Prostate gland (tissue), 2 donors: ENCODE measurements around the gene EHBP1L1. TPM values are rescaled to one million over a fixed set of nuclear protein-coding genes. Genes with fewer than 3 reads are reported as not detected.
A peak's percentile ranks its signal among the peaks of the same experiment; 100 is the strongest.

ENCODE experiments used
- DNase-seq: peaks from one replicate; pipeline ENCODE4 v3.0.0-alpha.2; 2019; ENCODE audit warnings: low spot score
- H3K27ac ChIP-seq, 2 donors: fragments of 200-600 bp; sonication (generic); 2 replicates each; pipeline ENCODE4 v1.5.1; 2017 to 2019
- H3K27me3 ChIP-seq: fragments of 200-600 bp; sonication (generic); replicated peaks from 2 replicates; pipeline ENCODE4 v1.5.1; 2019; ENCODE audit not compliant: insufficient read depth
- H3K36me3 ChIP-seq, 2 donors: fragments of 200-600 bp; sonication (generic); 1 replicate in 1 of 2; 2 replicates in 1 of 2; pipeline versions ENCODE4 v1.5.1 to v1.8.1; 2017 to 2019
- H3K4me1 ChIP-seq: fragments of 200-600 bp; sonication (generic); replicated peaks from 2 replicates; pipeline ENCODE4 v1.5.1; 2019
- H3K4me3 ChIP-seq, 2 donors: fragments of 200-600 bp; sonication (generic); 2 replicates each; pipeline ENCODE4 v1.5.1; 2017 to 2019
- H3K9me3 ChIP-seq: fragments of 200-600 bp; sonication (generic); 2 replicates; pipeline ENCODE4 v1.5.1; 2017
- CTCF ChIP-seq, 4 experiments: fragments of 200-600 bp in 2 of 4; fragments of 450-650 bp in 2 of 4; sonication (generic) in 2 of 4; IDR thresholded peaks; 1 replicate in 3 of 4; 2 replicates in 1 of 4; pipeline ENCODE4 v1.5.1; 2016 to 2019; ENCODE audit warnings: antibody characterized with exemption in 4 of 4, mild to moderate bottlenecking in 2 of 4, moderate library complexity in 2 of 4
- POLR2A ChIP-seq: fragments of 450-650 bp; IDR thresholded peaks from one replicate; pipeline ENCODE4 v1.6.1; 2016; ENCODE audit warnings: antibody characterized with exemption, mild to moderate bottlenecking
- POLR2AphosphoS5 ChIP-seq: sonication (generic); formaldehyde crosslinking; IDR thresholded peaks from one replicate; pipeline ENCODE4 v1.6.1; 2017; ENCODE audit warnings: antibody characterized with exemption
- WGBS: methylation state at CpG from one replicate; pipeline ENCODE4 v1.1.5; 2018; 5-methylcytosine and 5-hydroxymethylcytosine counted together
- intact Hi-C: fragments of 100-400 bp; cut with DNase I; formaldehyde crosslinking; loops from one replicate; pipeline ENCODE4 v1.14.2; 2022
- total RNA-seq, 2 donors: library from RNA; depleted of rRNA; stranded (reverse); fragments of >200 nt; gene quantifications; one replicate each; pipeline ENCODE4 v1.1.0, GENCODE V29; 2016

The EHBP1L1 gene
- total RNA-seq, 2 donors from 2014 or later: 68.2 to 98.7 TPM

- intact Hi-C loops: loop anchor here (2.0 kb wide), 1 partner anchor 35 kb away; the partner anchor contains the start of gene EHBP1L1
- 77% methylated on average over 12 of the region's 12 CpGs for WGBS
- no peaks in the 10 kb centered on the region for H3K9me3 ChIP-seq
- H3K4me1 ChIP-seq: peaks cover 35% of the 10 kb centered on the region
- peak overlapping the region in 1 of 2 donors; percentile 93 for H3K27ac ChIP-seq
- no peaks in the 10 kb centered on the region for H3K36me3 ChIP-seq
- no peak for TF ChIP-seq CTCF (IDR thresholded peaks at IDR 0.05)
- H3K4me3 ChIP-seq: peak overlapping the region in 1 of 2 donors; percentile 70
- no peaks in the 10 kb centered on the region for H3K27me3 ChIP-seq
- DNase-seq: no peak
Observed at GRCh38 chr11:65611758-65612603, 36.1 kb downstream of the EHBP1L1 start.

- H3K4me3 ChIP-seq: peak overlapping the region; percentile 70 to 75
- no peak for DNase-seq
- TF ChIP-seq CTCF (IDR thresholded peaks at IDR 0.05) (no peak), POLR2A (no peak), POLR2AphosphoS5 (no peak)
- H3K27ac ChIP-seq: peak overlapping the region; percentile 93 to 94
- intact Hi-C loops: no loop called here
- WGBS: 67% methylated on average over 7 of the region's 7 CpGs
- no peaks in the 10 kb centered on the region for H3K27me3 ChIP-seq
- no peaks in the 10 kb centered on the region for H3K9me3 ChIP-seq
- peaks cover 38% of the 10 kb centered on the region for H3K4me1 ChIP-seq
- peaks cover 0 to 5% of the 10 kb centered on the region in 2 donors for H3K36me3 ChIP-seq
Observed at GRCh38 chr11:65612691-65613090, 36.8 kb downstream of the EHBP1L1 start.

GRCh38 chr11:65613091-65613928 is 37.5 kb downstream of the EHBP1L1 start:
- peak overlapping the region; percentile 93 to 94 for H3K27ac ChIP-seq
- TF ChIP-seq CTCF (IDR thresholded peaks at IDR 0.05) (no peak), POLR2AphosphoS5 (no peak), POLR2A (no peak)
- H3K9me3 ChIP-seq: no peaks in the 10 kb centered on the region
- 19% methylated on average over 43 of the region's 43 CpGs for WGBS
- peaks cover 1 to 11% of the 10 kb centered on the region in 2 donors for H3K36me3 ChIP-seq
- no peaks in the 10 kb centered on the region for H3K27me3 ChIP-seq
- H3K4me3 ChIP-seq: peak overlapping the region; percentile 70 to 75
- no peak for DNase-seq
- intact Hi-C loops: no loop called here
- H3K4me1 ChIP-seq: peaks cover 38% of the 10 kb centered on the region

DNA sequence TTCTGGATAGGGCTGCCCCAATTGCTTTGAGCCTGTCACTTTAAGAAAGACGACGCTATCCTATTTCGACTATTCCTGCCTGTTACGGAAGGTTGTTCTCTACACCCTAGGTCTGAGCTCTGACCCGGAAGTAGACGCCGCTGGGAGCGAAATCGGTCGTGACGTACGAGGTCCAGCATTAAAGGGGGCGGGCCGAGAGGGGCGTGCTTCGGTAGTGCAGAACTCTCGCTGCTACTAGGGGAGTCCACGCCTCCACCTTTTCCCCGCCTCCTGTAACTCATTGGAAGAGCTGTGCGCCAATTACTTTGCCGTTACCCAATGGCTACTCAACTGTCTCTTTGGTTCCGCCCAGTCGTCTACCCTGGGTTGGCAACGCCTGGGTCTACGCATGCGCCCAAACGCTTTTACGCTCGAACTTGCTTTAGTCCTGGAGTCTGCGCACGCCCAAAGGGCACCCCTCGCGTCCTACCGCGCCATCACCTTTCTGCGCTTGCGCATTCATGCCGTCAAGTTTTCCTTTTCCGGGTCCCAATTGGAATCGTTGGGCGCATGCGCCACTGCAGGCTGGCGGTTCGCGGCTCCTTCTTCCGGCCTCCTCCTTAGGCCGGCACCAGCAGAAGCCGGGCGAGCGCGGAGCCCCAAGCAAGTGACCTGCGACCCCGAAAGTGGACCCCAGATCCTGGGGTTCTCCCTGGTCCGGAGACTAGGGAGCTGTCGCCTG is 39.5 kb downstream of the EHBP1L1 start, which contains the start of gene PCNX3:
PCNX3 (plus strand) TSS at position 548 of the 721 bp plus-strand sequence. CDS start 536 bp downstream, outside the sequence.
- no peaks in the 10 kb centered on the region for H3K27me3 ChIP-seq
- peak within 1 kb of the TSS; percentile 93 to 94 for H3K27ac ChIP-seq
- TF ChIP-seq POLR2A: peak; percentile 37
- TF ChIP-seq CTCF (IDR thresholded peaks at IDR 0.05): peak in 2 of 4 experiments; percentile 22 to 35
- TF ChIP-seq POLR2AphosphoS5: peak; percentile 97
- peak within 1 kb of the TSS; percentile 75 to 90 for H3K4me3 ChIP-seq
- intact Hi-C loops: loop anchor here (5.0 kb wide), 1 partner anchor 37 kb away; no protein-coding TSS in a partner anchor
- DNase-seq: peak; percentile 100
- no peaks in the 10 kb centered on the region for H3K9me3 ChIP-seq
- H3K4me1 ChIP-seq: peaks cover 37% of the 10 kb centered on the region
- peaks cover 14 to 32% of the 10 kb centered on the region in 2 donors for H3K36me3 ChIP-seq
- under 1% methylated on average over 55 of the region's 55 CpGs for WGBS
